Measurements from ENCODE around the gene FAM193A. TPM values are rescaled to one million over a fixed set of nuclear protein-coding genes. Genes with fewer than 3 reads are reported as not detected.
"Not testable (repeated sequence)": the region's sequence is repeated elsewhere in the genome, so short reads cannot be mapped to it uniquely, and the experiment has no call there.

FAM193A gene
- total RNA-seq, 1 donor from 2014 or later, result 26.1 TPM

GRCh38 chr4:2574009-2574408 is 37.6 kb downstream of the FAM193A start:
- no peak for DNase-seq (ENCODE audit: extremely low read depth, low read depth, low spot score)

GRCh38 chr4:2574863-2575262 is 38.4 kb downstream of the FAM193A start:
- no peak for DNase-seq (ENCODE audit: extremely low read depth, low read depth, low spot score)

- DNase-seq (ENCODE audit: extremely low read depth, low read depth, low spot score), result no peak
Measured at GRCh38 chr4:2576290-2576689, 39.8 kb downstream of the FAM193A start.

GRCh38 chr4:2578106-2578505 is 41.7 kb downstream of the FAM193A start:
- no peak for DNase-seq (ENCODE audit: extremely low read depth, low read depth, low spot score)

GRCh38 chr4:2579910-2580309 is 43.5 kb downstream of the FAM193A start:
- DNase-seq (ENCODE audit: extremely low read depth, low read depth, low spot score), result no peak

- DNase-seq (ENCODE audit: extremely low read depth, low read depth, low spot score), result no peak
Measured at GRCh38 chr4:2583092-2583491, 46.6 kb downstream of the FAM193A start.

GRCh38 chr4:2583517-2583916 is 47.1 kb downstream of the FAM193A start:
- DNase-seq (ENCODE audit: extremely low read depth, low read depth, low spot score), result no peak

GRCh38 chr4:2586502-2586901 is 50.1 kb downstream of the FAM193A start:
- DNase-seq (ENCODE audit: extremely low read depth, low read depth, low spot score), result no peak

GRCh38 chr4:2587213-2587823 is 50.9 kb downstream of the FAM193A start:
- no peak for DNase-seq (ENCODE audit: extremely low read depth, low read depth, low spot score)

- DNase-seq (ENCODE audit: extremely low read depth, low read depth, low spot score), result no peak
Measured at GRCh38 chr4:2588259-2588658, 51.8 kb downstream of the FAM193A start.

- no peak for DNase-seq (ENCODE audit: extremely low read depth, low read depth, low spot score)
Measured at GRCh38 chr4:2591189-2591588, 54.7 kb downstream of the FAM193A start.

- not testable (repeated sequence) for DNase-seq (ENCODE audit: extremely low read depth, low read depth, low spot score)
Measured at GRCh38 chr4:2592014-2592413, 55.6 kb downstream of the FAM193A start.

- no peak for DNase-seq (ENCODE audit: extremely low read depth, low read depth, low spot score)
Measured at GRCh38 chr4:2592572-2592971, 56.1 kb downstream of the FAM193A start.

GRCh38 chr4:2593003-2593402 is 56.6 kb downstream of the FAM193A start:
- DNase-seq (ENCODE audit: extremely low read depth, low read depth, low spot score), result no peak

GRCh38 chr4:2595436-2595835 is 59.0 kb downstream of the FAM193A start:
- no peak for DNase-seq (ENCODE audit: extremely low read depth, low read depth, low spot score)

- no peak for DNase-seq (ENCODE audit: extremely low read depth, low read depth, low spot score)
Measured at GRCh38 chr4:2595952-2596552, 59.6 kb downstream of the FAM193A start.

- no peak for DNase-seq (ENCODE audit: extremely low read depth, low read depth, low spot score)
Measured at GRCh38 chr4:2596611-2597010, 60.2 kb downstream of the FAM193A start.

- no peak for DNase-seq (ENCODE audit: extremely low read depth, low read depth, low spot score)
Measured at GRCh38 chr4:2598511-2599303, 62.3 kb downstream of the FAM193A start.

- DNase-seq (ENCODE audit: extremely low read depth, low read depth, low spot score), result no peak
Measured at GRCh38 chr4:2599304-2599654, 62.8 kb downstream of the FAM193A start.

- no peak for DNase-seq (ENCODE audit: extremely low read depth, low read depth, low spot score)
Measured at GRCh38 chr4:2600878-2601277, 64.4 kb downstream of the FAM193A start.

GRCh38 chr4:2604614-2605013 is 68.2 kb downstream of the FAM193A start:
- no peak for DNase-seq (ENCODE audit: extremely low read depth, low read depth, low spot score)

GRCh38 chr4:2606960-2607506 is 70.6 kb downstream of the FAM193A start:
- no peak for DNase-seq (ENCODE audit: extremely low read depth, low read depth, low spot score)
